HG03571 (cell line): Measurements from ENCODE around the gene FOS.

ENCODE experiments used
- ATAC-seq: cut with Tn5 transposase; IDR thresholded peaks from one replicate; pipeline ENCODE4 v1.9.1; 2021; ENCODE audit not compliant: unreplicated experiment

Gene FOS

DNA sequence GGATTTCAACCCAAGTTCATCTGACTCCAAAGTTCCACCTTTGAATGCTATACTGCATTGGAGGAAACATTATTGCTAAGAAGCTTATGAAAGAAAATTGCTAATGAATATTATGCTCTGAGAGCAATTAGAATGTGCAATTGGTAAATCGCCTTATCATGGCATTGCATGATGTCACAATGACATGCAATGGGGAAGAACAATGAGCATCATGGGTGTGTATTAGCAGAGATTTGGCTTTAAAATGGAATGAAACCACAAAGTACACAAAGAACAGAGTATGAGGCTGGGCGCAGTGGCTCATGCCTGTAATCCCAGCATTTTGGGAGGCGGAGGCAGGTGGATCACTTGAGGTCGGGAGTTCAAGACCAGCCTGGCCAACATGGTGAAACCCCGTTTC, 34.7 kb downstream of the FOS start:
- ATAC-seq = no peak

DNA sequence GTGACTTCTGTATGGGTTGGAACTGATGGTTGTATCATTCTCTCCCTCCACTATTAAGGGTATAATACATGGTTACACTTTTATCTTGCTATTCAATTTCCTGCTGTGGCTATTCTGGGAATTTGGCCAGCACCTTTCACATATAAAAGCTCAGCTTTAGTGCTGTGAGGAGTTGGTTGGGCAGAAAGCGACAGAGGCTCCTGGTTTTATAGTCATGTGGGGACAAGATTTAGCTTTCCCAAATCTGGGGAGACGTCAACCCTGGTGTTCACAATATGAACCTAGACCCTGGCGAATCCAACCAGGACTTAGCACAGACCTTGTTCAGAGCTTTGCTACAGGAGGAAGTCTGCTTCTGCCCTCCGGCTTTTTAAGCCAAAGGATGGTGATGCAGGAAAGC, 36.5 kb downstream of the FOS start:
- no peak for ATAC-seq

DNA sequence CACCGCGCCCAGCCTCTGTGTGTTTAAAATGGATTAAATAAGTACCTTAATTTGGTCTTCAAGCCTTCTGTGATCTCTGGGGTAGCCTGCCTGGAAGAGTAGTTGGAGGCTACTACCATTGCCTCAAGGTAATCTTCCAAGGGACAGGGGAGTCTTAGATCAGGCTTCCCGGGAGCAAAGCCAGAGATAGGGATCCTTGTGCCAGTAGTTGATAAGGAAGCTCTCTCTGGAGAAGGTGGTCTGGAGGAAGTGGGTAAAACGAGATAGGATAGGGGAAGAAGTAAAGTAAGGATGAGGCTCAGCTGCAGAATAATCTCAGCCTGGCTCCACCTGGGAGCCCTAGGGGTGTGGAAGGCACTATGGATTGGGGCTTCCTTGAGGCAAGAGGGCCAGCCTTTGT, 38.5 kb downstream of the FOS start:
- ATAC-seq = no peak

DNA sequence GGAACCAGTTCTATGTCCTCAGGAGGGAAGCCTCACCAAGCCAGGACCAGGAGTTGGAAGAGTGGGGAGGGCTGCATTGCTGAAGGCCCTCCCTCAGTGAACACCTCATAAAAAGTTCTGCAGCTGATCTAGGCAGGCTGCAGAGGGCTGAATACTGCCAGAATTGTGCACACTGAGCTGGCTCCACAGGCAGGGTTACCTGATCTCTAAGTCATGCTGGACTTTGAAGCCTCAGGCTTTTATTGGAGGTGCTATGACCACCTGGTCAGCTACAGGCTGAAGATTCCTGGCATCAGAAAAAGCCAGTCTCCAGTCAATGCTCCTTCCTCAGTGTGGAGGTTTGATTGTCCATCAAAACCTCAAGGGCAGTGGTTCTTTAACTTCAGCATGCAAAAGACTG, 39.7 kb downstream of the FOS start:
- no peak for ATAC-seq

DNA sequence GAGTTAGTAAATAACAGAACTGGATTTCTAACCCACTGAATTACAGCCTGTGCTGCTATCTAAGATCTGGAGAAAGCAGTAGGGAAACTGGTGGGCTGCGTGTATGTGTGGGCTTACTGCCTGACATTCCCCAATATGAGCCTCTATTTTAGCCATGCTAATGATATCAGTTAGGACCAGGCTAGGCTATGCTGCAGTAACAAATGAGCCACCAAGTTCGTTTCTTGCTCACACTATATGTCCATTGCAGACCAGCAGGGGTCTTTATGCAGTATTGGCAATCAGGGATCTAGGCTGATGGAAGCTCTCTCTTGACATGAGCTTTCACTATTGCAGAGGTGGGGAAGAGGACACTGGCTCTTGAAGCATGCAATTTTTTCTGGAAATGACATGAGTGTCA, 40.4 kb downstream of the FOS start:
- no peak for ATAC-seq

DNA sequence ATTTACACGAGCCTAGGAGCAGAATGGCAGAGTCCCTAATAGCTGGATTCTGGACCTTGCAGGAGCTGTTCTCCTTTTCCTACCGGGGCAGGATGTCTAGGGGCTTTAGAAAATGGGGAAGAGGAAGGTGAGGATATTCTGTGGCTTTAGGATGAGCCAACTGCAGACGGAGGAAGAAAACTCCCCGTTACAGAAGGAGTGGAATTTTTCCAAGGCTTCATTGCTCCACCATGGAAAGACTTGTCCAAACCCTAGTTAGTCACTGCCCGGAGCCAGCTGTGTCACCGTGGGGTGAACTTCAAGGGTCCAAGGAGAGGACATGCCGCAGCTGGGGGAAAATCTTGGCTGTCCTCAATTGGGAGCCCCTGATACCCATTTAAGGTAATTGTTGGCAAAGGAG, 41.6 kb downstream of the FOS start:
- ATAC-seq = no peak

DNA sequence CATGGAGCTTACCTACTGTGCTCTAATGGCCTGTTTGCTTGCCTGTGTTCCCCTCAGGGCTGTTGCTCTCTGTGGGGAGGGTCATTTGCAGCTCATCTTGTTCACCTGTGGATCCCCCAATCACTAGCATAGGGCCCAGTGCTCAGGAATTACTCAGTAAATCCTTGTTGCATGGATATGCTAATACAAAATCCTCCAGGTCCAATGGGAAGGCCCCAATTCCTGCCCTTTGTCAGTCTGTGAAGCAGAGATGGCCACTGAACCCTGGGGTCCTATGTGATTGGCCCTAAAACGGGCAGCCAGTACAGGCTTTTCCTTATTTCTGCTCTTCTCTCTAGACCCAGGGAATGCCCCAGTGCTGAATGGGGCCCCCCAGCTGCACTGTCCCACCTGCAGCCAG, 44.1 kb downstream of the FOS start:
- ATAC-seq = no peak

DNA sequence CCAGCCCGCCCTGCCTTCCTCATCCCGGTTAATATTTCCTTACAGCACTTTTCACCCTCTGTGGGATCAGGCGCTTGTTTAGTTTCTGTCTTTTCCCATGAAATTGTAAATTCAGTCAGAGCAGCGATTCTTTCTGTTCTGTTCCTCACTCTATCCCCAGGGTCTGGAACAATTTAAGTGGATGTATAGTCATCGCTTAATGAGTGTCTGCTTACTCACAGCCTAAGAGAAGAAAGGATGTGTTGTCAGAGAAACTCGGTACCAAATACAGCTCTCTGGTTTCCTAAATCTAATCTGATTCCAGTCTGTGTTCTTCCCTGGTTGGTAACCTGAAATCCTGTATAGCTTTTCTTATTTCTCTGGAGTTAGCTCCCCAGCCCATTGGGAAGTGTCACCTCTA, 44.9 kb downstream of the FOS start:
- no peak for ATAC-seq

DNA sequence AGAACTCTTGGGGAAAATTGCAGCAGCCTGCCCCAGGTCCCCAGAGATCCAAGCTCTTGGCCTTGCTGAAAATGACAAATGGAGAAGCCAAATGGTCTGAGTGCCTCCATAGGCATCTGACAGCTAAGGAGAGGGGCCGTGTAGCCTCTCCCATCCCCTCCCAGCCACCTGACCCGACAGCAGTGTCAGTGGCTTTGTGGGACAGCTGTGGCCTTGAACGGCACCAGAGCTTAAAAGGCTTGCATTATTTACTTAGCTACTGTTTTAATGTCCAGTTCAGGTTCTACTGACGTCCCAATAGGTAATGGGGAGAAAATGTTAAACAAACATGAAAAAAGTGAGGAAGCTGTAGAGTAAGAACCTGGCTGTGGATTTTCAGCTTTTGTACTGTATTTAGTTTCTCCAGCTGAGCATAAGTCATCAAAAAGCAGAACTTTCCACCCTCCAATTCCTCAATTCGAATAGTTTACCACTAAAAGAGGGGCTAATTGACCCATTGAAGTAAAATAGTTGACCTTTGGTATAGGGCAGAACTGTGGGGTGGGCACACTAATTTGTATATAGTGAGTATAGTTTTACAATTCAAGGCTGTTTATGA, 50.0 kb downstream of the FOS start:
- no peak for ATAC-seq

DNA sequence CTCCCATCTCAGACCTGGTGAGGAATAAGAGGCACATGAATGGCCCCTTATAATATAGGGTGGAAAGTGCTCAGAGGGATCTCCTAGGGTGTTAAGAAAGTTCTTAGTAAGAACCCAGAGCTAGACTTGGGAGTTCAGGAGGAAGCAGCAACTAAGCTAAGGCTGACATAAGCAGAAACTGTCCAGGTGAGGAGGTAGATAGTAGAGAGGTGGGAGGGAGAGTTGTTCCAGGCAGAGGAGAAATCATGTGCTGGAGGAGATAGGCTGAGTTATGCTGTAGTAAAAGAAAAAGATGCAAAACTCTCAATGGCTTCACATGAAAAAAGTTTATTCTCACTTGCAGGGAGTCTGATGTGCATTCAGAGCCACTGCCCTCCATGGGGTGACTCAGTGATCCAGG, 50.7 kb downstream of the FOS start:
- no peak for ATAC-seq

DNA sequence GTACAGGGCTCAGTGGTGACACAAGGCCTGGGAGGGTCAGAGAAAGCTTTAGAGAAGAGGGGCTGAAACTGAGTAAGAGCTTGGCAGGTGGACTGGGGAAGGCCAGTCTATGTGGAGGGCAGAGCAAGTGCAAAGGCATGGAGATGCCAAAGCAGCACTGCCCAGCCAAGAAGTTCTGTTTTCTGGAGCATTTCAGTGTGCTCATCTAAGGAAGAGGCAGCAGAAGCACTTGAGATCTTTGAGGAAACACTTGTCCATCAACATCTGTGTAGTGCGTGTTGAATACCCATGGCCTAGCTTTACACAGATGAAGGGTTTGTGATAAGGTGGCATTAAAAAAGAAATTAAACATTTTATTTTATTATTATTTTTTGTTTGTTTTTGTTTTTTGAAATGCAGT, 52.8 kb downstream of the FOS start:
- no peak for ATAC-seq
